Activated T-helper 2 cell treated with anti-CD3 and anti-CD28 coated beads, Interferon-gamma antibody, Interleukin-2, Interleukin-4, amounts not matched to agents 10 μg/mL and 5 μg/mL and 100 μg/mL, durations not matched to agents 14 hours and 24 hours and 36 hours (primary cell): ENCODE results near the gene FGD2. TPM values are rescaled to one million over a fixed set of nuclear protein-coding genes. Genes with fewer than 3 reads are reported as not detected.

Source experiments
- DNase-seq: peaks from one replicate; pipeline ENCODE4 v3.0.0; 2021; ENCODE audit warnings: low spot score
- H3K27ac Mint-ChIP-seq: one replicate; pipeline ENCODE4 v1.8.0; 2021; ENCODE audit warnings: mixed read lengths
- H3K27me3 Mint-ChIP-seq: one replicate; pipeline ENCODE4 v1.8.0; 2021; ENCODE audit warnings: low read depth, mixed read lengths
- H3K36me3 Mint-ChIP-seq: one replicate; pipeline ENCODE4 v1.8.0; 2021; ENCODE audit warnings: low read depth, mixed read lengths
- H3K4me1 Mint-ChIP-seq: one replicate; pipeline ENCODE4 v1.8.0; 2021; ENCODE audit warnings: low read depth, mixed read lengths
- H3K4me3 Mint-ChIP-seq: one replicate; pipeline ENCODE4 v1.8.0; 2021; ENCODE audit warnings: low read depth, mild to moderate bottlenecking, moderate library complexity, mixed read lengths
- H3K9me3 Mint-ChIP-seq: one replicate; pipeline ENCODE4 v1.8.0; 2021; ENCODE audit warnings: mixed read lengths
- intact Hi-C: fragments of 100-400 bp; cut with micrococcal nuclease; formaldehyde crosslinking; loops from one replicate; pipeline ENCODE4 v1.15.1; 2023
- total RNA-seq: library from RNA; stranded (reverse); gene quantifications from 2 replicates; pipeline ENCODE4 v1.2.3, GENCODE V29; 2022

FGD2 gene
- total RNA-seq, 1 donor from 2014 or later: 0.64 TPM

- Mint-ChIP-seq H3K27me3 (no peaks in the 10 kb centered on the region), H3K4me1 (peaks cover 59% of the 10 kb centered on the region), H3K36me3 (no peaks in the 10 kb centered on the region), H3K9me3 (no peaks in the 10 kb centered on the region), H3K27ac (peak overlapping the region; percentile 99), H3K4me3 (peak overlapping the region; percentile 89)
- DNase-seq: no peak
- intact Hi-C loops: loop anchor here (1.0 to 5.0 kb wide), 5 partner anchors 16 to 123 kb away; no protein-coding TSS in a partner anchor
Observed at GRCh38 chr6:37049758-37050044, 44.2 kb downstream of the FGD2 start.

- H3K27me3 Mint-ChIP-seq: no peaks in the 10 kb centered on the region
- peaks cover 63% of the 10 kb centered on the region for H3K4me1 Mint-ChIP-seq
- H3K9me3 Mint-ChIP-seq: no peaks in the 10 kb centered on the region
- no peaks in the 10 kb centered on the region for H3K36me3 Mint-ChIP-seq
- peak; percentile 67 for DNase-seq
- peak overlapping the region; percentile 89 for H3K4me3 Mint-ChIP-seq
- H3K27ac Mint-ChIP-seq: peak overlapping the region; percentile 99
- intact Hi-C loops: loop anchor here (1.0 to 5.0 kb wide), 5 partner anchors 17 to 122 kb away; no protein-coding TSS in a partner anchor
Observed at GRCh38 chr6:37050045-37050853, 44.8 kb downstream of the FGD2 start.

GRCh38 chr6:37050854-37051137, 45.3 kb downstream of the FGD2 start:
- H3K9me3 Mint-ChIP-seq: no peaks in the 10 kb centered on the region
- peak overlapping the region; percentile 99 for H3K27ac Mint-ChIP-seq
- H3K4me3 Mint-ChIP-seq: peak overlapping the region; percentile 89
- peaks cover 59% of the 10 kb centered on the region for H3K4me1 Mint-ChIP-seq
- no peak for DNase-seq
- intact Hi-C loops: loop anchor here (1.0 to 5.0 kb wide), 6 partner anchors 17 to 160 kb away; no protein-coding TSS in a partner anchor
- H3K27me3 Mint-ChIP-seq: no peaks in the 10 kb centered on the region
- H3K36me3 Mint-ChIP-seq: no peaks in the 10 kb centered on the region

- Mint-ChIP-seq H3K9me3 (no peaks in the 10 kb centered on the region), H3K27ac (peak overlapping the region; percentile 99), H3K4me3 (peak overlapping the region; percentile 47), H3K4me1 (peaks cover 54% of the 10 kb centered on the region), H3K36me3 (no peaks in the 10 kb centered on the region), H3K27me3 (no peaks in the 10 kb centered on the region)
- DNase-seq: peak; percentile 77
- intact Hi-C loops: loop anchor here (1.0 to 5.0 kb wide), 3 partner anchors 34 to 159 kb away; no protein-coding TSS in a partner anchor
Observed at GRCh38 chr6:37051138-37052026, 45.9 kb downstream of the FGD2 start.

- intact Hi-C loops: loop anchor here (5.0 kb wide), 2 partner anchors 35 to 50 kb away; no protein-coding TSS in a partner anchor
- no peak for DNase-seq
- Mint-ChIP-seq H3K4me1 (peaks cover 50% of the 10 kb centered on the region), H3K27me3 (no peaks in the 10 kb centered on the region), H3K4me3 (peak overlapping the region; percentile 47), H3K27ac (peak overlapping the region; percentile 99), H3K36me3 (no peaks in the 10 kb centered on the region), H3K9me3 (no peaks in the 10 kb centered on the region)
Observed at GRCh38 chr6:37052027-37052628, 46.7 kb downstream of the FGD2 start.

- Mint-ChIP-seq H3K4me1 (peaks cover 40% of the 10 kb centered on the region), H3K27me3 (no peaks in the 10 kb centered on the region), H3K4me3 (no peak overlapping the region), H3K27ac (no peak overlapping the region), H3K9me3 (no peaks in the 10 kb centered on the region), H3K36me3 (no peaks in the 10 kb centered on the region)
- DNase-seq: no peak
- intact Hi-C loops: loop anchor here (5.0 kb wide), 2 partner anchors 36 to 49 kb away; no protein-coding TSS in a partner anchor
Observed at GRCh38 chr6:37053683-37054082, 48.2 kb downstream of the FGD2 start.

- Mint-ChIP-seq H3K4me1 (peaks cover 36% of the 10 kb centered on the region), H3K36me3 (no peaks in the 10 kb centered on the region), H3K4me3 (no peak overlapping the region), H3K27me3 (no peaks in the 10 kb centered on the region), H3K9me3 (no peaks in the 10 kb centered on the region), H3K27ac (no peak overlapping the region)
- DNase-seq: no peak
- intact Hi-C loops: loop anchor here (5.0 kb wide), 2 partner anchors 37 to 48 kb away; no protein-coding TSS in a partner anchor
Observed at GRCh38 chr6:37054171-37054570, 48.7 kb downstream of the FGD2 start.

GRCh38 chr6:37054580-37054979, 49.1 kb downstream of the FGD2 start:
- intact Hi-C loops: loop anchor here (5.0 kb wide), 2 partner anchors 37 to 48 kb away; no protein-coding TSS in a partner anchor
- Mint-ChIP-seq H3K27ac (no peak overlapping the region), H3K9me3 (no peaks in the 10 kb centered on the region), H3K27me3 (no peaks in the 10 kb centered on the region), H3K36me3 (no peaks in the 10 kb centered on the region), H3K4me1 (peaks cover 35% of the 10 kb centered on the region), H3K4me3 (no peak overlapping the region)
- no peak for DNase-seq

GRCh38 chr6:37056112-37056403, 50.6 kb downstream of the FGD2 start:
- Mint-ChIP-seq H3K27me3 (no peaks in the 10 kb centered on the region), H3K36me3 (no peaks in the 10 kb centered on the region), H3K9me3 (no peaks in the 10 kb centered on the region), H3K4me3 (no peak overlapping the region), H3K4me1 (peaks cover 23% of the 10 kb centered on the region), H3K27ac (no peak overlapping the region)
- intact Hi-C loops: no loop called here
- no peak for DNase-seq

GRCh38 chr6:37056439-37057127, 51.1 kb downstream of the FGD2 start:
- Mint-ChIP-seq H3K36me3 (no peaks in the 10 kb centered on the region), H3K27me3 (no peaks in the 10 kb centered on the region), H3K4me3 (no peak overlapping the region), H3K9me3 (no peaks in the 10 kb centered on the region), H3K27ac (no peak overlapping the region), H3K4me1 (peaks cover 19% of the 10 kb centered on the region)
- no peak for DNase-seq
- intact Hi-C loops: no loop called here

GRCh38 chr6:37057128-37057471, 51.6 kb downstream of the FGD2 start:
- Mint-ChIP-seq H3K27ac (no peak overlapping the region), H3K4me1 (peaks cover 14% of the 10 kb centered on the region), H3K4me3 (no peak overlapping the region), H3K9me3 (no peaks in the 10 kb centered on the region), H3K36me3 (no peaks in the 10 kb centered on the region), H3K27me3 (no peaks in the 10 kb centered on the region)
- no peak for DNase-seq
- intact Hi-C loops: no loop called here

GRCh38 chr6:37057678-37058077, 52.2 kb downstream of the FGD2 start:
- Mint-ChIP-seq H3K4me3 (no peak overlapping the region), H3K9me3 (no peaks in the 10 kb centered on the region), H3K27me3 (no peaks in the 10 kb centered on the region), H3K36me3 (no peaks in the 10 kb centered on the region), H3K4me1 (peaks cover 15% of the 10 kb centered on the region), H3K27ac (no peak overlapping the region)
- intact Hi-C loops: no loop called here
- no peak for DNase-seq
